GM12874 (cell line): ENCODE data around the gene ABR.

Source experiments
- TF ChIP-seq, protein P1 (sequence below): IDR thresholded peaks from 2 replicates; pipeline ENCODE4 v1.5.1; 2011; ENCODE audit warnings: low read depth, mild to moderate bottlenecking, control low read depth, low read length, moderate library complexity; ENCODE audit not compliant: insufficient read depth

Gene ABR

DNA sequence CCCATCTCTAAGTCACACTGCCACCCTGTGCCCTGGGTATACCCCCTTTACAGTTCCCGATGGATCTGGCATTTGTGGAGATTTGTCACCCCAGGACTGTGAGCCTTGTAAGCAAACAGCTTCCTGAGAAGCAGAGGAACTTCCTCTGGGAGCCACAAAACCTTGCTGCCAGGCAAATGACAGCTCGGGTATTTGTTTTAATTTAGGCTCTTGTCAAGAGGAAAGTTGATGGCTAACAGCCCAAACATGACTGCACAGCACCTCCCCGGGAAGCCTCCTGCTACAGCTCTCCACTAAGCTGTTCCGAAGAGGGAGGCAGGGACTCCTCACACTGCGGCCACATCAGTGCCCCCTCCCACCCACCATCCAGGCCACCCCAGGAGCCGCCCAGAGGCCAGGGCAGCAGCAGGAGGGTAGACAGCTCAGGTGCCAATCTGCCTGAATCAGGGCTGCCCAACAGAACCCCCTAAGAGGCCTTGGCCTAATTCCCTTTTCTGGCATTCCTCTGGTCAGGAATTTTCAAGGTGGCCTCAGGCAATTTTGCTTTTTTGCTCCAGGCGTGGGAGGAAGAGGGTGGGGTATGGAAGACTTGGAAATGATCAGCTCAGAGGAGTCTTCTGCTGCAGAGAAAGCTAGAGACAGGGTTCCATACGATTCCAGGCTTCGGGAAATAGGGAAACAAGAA is 2.6 kb downstream of the ABR start:
- TF ChIP-seq, protein P1, sequence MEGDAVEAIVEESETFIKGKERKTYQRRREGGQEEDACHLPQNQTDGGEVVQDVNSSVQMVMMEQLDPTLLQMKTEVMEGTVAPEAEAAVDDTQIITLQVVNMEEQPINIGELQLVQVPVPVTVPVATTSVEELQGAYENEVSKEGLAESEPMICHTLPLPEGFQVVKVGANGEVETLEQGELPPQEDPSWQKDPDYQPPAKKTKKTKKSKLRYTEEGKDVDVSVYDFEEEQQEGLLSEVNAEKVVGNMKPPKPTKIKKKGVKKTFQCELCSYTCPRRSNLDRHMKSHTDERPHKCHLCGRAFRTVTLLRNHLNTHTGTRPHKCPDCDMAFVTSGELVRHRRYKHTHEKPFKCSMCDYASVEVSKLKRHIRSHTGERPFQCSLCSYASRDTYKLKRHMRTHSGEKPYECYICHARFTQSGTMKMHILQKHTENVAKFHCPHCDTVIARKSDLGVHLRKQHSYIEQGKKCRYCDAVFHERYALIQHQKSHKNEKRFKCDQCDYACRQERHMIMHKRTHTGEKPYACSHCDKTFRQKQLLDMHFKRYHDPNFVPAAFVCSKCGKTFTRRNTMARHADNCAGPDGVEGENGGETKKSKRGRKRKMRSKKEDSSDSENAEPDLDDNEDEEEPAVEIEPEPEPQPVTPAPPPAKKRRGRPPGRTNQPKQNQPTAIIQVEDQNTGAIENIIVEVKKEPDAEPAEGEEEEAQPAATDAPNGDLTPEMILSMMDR: no peak

DNA sequence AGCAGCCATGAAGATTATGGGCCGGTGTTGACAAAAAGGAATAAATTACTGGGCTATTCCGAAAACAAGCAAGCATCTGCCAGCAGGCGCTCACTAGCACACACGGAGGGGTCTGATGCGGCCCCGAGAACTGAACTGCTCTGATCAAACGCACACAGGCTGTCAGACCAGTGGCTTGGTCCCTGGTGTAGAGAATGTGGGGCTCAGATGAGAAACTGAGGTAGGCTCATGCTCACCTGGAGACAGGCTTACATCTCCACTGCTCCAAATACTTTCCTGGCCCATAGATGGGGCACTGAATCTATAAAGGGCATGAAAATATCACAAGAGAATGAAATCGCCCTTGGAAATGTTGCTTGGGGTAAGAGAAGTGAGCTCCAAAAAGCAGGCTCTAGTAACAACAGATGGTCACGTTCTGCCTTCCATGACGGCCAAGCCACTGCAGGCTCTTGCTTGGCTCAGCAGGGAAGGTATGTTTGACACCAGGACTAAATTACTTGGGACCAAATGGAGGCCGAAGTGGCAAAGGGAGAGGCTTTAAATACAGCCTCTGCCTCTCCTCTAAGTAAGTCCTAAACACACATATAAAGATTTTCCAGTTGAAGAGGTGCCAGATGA is 5.4 kb downstream of the ABR start:
- TF ChIP-seq, protein P1: no peak

DNA sequence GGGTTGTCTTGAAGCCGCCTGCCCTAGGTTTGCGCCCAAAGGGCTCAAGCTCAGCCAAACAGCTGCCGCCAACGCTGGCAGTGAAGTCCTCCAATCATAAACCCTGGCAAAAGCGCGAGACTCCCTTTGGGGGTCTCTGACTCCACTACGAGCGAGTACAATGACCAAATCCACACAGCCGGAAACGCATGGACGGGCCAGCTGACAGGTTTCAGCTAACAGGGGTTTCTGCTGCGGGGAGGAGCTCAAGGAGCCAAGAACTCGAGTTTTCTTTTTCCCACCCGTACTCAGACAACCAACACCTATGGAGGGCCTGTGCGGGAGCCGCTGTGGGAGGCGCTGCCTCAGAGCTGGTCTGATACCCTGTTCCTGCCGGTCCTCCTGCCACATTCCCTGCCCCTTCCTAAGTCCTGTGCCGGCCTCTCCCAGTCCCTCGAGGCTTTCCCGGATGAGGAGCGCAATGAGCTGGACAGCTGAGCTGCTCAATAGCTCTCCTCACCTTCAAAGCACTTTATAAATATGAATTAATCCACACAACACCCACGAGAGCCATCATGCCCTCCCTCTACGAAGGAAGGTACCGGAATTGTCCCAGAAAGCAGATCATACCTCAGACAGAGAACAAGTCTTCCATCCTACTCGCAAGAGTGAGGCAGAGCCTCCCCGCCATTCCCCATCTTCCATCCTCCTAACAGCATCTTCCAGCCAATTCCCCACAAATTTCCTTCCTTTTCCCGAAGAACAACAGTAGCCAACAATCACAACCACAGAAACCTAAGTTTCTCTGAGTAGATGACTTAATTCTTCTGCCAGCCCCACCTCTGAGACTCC is 6.1 kb downstream of the ABR start:
- TF ChIP-seq, protein P1: no peak

DNA sequence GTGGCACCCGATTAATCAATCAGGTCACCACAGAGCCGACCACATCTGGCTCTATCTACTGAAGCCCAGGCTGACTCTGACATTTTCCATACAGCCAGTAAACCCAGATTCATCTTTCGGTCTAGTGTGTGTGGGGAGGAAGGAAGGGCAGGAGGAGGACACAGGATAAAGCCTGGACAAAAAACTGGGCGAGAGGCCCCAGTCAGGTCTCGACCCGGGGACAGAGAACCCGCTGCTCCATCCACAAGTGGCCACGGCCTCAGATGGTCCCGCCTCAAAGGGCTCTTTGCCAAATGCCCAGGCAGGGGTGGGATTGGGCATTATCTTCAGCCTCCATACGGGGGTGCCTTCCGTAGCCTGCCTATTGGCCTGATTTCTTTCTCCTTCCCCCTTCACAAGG is 7.8 kb downstream of the ABR start:
- TF ChIP-seq, protein P1: no peak

DNA sequence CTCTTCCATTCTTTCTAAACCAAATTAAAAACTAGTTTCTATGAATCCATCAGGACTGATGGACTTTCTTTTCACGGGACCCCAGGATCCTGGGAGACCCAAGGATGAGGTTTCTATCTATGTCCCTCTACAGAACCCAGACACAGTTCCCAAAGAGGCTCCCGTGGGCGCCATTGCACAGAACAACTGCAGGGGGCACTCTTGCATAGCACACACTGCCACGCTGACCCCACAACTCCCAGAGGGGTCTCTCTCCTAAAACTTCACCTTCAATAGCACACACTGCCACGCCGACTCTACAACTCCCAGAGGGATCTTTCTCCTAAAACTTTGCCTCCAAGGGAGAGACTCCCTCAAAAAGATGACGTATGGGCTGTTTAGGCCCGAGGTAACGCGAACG is 9.0 kb downstream of the ABR start:
- TF ChIP-seq, protein P1: peak; percentile 60

DNA sequence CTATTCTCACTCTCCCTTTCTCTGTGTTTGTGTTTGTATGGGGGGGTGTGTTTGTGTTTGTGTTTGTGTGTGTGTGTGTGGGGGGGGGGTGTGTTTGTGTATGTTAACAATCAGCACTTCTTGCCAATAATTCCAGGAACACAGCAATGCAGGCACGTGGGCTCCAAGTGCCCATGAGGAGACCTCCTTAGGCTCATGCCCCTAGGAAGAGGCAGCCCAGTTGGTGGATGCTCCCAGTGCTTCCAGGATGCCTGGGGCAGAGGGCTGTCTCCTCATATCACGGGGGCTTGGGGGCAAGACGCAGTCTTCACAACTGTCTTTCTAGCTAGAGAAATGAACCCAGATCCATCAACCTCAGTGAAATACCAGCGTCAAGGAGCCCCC is 9.9 kb downstream of the ABR start:
- TF ChIP-seq, protein P1: no peak

DNA sequence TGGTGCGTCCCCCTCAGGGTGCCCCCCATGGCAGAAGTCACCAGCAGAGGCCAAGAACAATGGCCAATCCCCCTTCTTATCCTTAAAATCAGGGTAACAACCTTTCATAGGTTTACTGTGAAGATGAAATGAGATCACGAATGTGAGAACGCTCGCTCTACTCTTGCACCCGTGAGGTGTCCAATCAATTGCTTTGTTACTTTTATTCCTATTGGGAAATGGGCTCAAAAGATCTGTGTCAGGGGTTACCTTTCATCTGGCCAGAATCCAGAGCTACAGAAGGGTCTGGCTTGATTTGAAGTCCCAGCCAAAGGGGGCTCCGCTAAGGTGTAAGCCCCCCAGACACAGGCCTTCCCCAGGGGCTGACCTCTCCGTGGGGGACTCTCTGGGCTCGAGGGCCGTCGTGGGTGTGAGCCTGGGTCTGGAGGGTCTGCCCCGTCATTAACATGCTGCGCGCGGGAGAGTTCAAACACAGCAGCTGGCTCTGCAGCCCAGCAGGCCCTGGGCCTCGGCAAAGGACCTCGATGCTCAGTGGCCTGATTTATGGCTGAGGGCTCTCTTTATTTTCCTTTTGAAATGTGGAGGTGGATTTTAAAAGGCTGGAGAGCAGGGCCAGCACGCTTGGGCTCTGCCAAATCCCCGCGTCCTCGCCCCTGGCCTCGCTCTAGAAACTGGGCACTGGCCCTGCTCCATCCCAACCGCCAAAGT is 10.4 kb downstream of the ABR start:
- TF ChIP-seq, protein P1: no peak
